Body of pancreas (tissue), 4 donors: ENCODE results near the gene TCAP.

Source experiments
- POLR2A ChIP-seq, 3 donors: fragments of 450-650 bp; IDR thresholded peaks; one replicate each; pipeline ENCODE4 v1.6.1; 2016; ENCODE audit warnings: antibody characterized with exemption in 3 of 3, mild to moderate bottlenecking in 2 of 3
- TF ChIP-seq, protein P1 (sequence below), 7 experiments: fragments of 450-650 bp in 4 of 7; fragments of 200-600 bp in 3 of 7; sonication (generic) in 3 of 7; IDR thresholded peaks; one replicate each; pipeline ENCODE4 v1.5.1; 2016 to 2019; ENCODE audit warnings: antibody characterized with exemption in 7 of 7

DNA sequence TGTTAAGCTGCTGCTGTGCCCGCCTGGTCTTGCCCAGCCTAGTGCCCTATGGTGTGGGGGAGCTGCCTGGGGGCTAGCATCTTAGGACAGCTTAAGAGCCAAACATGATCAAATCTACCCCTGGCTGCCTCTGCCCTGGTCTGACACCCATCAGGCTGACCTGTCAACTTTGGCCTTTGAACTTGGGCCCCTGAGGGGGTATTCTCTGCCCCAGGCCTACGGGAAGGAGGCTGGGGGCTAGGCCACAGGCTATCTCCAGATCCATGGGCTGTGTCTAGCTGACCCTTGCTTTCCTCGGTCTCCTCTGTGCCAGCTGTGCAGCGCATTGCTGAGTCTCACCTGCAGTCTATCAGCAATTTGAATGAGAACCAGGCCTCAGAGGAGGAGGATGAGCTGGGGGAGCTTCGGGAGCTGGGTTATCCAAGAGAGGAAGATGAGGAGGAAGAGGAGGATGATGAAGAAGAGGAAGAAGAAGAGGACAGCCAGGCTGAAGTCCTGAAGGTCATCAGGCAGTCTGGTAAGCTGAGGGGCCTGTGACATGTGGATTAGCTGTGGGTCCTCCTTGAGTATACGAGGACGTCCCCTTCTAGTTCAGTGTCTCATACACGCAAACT lies 31.5 kb upstream of the TCAP start:
- TF ChIP-seq, protein P1, sequence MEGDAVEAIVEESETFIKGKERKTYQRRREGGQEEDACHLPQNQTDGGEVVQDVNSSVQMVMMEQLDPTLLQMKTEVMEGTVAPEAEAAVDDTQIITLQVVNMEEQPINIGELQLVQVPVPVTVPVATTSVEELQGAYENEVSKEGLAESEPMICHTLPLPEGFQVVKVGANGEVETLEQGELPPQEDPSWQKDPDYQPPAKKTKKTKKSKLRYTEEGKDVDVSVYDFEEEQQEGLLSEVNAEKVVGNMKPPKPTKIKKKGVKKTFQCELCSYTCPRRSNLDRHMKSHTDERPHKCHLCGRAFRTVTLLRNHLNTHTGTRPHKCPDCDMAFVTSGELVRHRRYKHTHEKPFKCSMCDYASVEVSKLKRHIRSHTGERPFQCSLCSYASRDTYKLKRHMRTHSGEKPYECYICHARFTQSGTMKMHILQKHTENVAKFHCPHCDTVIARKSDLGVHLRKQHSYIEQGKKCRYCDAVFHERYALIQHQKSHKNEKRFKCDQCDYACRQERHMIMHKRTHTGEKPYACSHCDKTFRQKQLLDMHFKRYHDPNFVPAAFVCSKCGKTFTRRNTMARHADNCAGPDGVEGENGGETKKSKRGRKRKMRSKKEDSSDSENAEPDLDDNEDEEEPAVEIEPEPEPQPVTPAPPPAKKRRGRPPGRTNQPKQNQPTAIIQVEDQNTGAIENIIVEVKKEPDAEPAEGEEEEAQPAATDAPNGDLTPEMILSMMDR (IDR thresholded peaks at IDR 0.05) = no peak
- no peak for TF ChIP-seq POLR2A (IDR thresholded peaks at IDR 0.05)
